CD4-positive, alpha-beta T cell (primary cell): ENCODE data around the gene ISL1. TPM values are rescaled to one million over a fixed set of nuclear protein-coding genes. Genes with fewer than 3 reads are reported as not detected.

Experiments
- ATAC-seq: fragments of 200-7000 bp; cut with Tn5 transposase; one replicate; pipeline ENCODE4 v1.10.0; 2022; ENCODE audit warnings: mild to moderate bottlenecking; ENCODE audit not compliant: poor library complexity
- CTCF ChIA-PET: fragments of 350-600 bp; sonication (Branson Sonifier 250); formaldehyde crosslinking; loops from one replicate; lab custom pipeline; 2021; ENCODE audit warnings: antibody characterized with exemption, inconsistent platforms; lab: Charles Lee
- POLR2A ChIA-PET: fragments of 350-600 bp; sonication (Branson Sonifier 250); formaldehyde crosslinking; loops from one replicate; lab custom pipeline; 2021; ENCODE audit warnings: antibody characterized with exemption, inconsistent platforms; lab: Charles Lee
- DNase-seq, 14 experiments: peaks; one replicate each; pipeline ENCODE4 v3.0.0-alpha.2; 2013 to 2020; ENCODE audit warnings: mixed read lengths in 2 of 14
- H3K27ac ChIP-seq, 2 donors: one replicate each; pipeline versions ENCODE4 v1.5.1 to v1.7.0; 2013; ENCODE audit warnings: low read length in 2 of 2, low read depth in 1 of 2, mild to moderate bottlenecking in 1 of 2
- H3K27me3 ChIP-seq, 2 experiments: 1 replicate in 1 of 2; 2 replicates in 1 of 2; pipeline versions ENCODE4 v1.6.1 to v1.7.0; 2013; ENCODE audit warnings: low read length in 2 of 2, control low read depth in 1 of 2, mild to moderate bottlenecking in 1 of 2, moderate library complexity in 1 of 2; ENCODE audit not compliant: insufficient read depth in 2 of 2, control insufficient read depth in 1 of 2
- H3K36me3 ChIP-seq: one replicate; pipeline ENCODE4 v1.6.1; 2013; ENCODE audit warnings: low read length, control low read depth; ENCODE audit not compliant: insufficient read depth
- H3K4me1 ChIP-seq: one replicate; pipeline ENCODE4 v1.6.1; 2013; ENCODE audit warnings: low read length, control low read depth; ENCODE audit not compliant: insufficient read depth
- H3K4me3 ChIP-seq: one replicate; pipeline ENCODE4 v1.5.1; 2013; ENCODE audit warnings: mild to moderate bottlenecking, low read length, moderate library complexity
- H3K9me3 ChIP-seq, 2 experiments: 1 replicate in 1 of 2; 2 replicates in 1 of 2; pipeline versions ENCODE4 v1.6.1 to v1.7.0; 2013; ENCODE audit warnings: low read length in 2 of 2, mild to moderate bottlenecking in 2 of 2, control low read depth in 1 of 2, moderate library complexity in 1 of 2; ENCODE audit not compliant: control insufficient read depth in 1 of 2, insufficient read depth in 1 of 2
- H3K27ac Mint-ChIP-seq: one replicate; pipeline ENCODE4 v1.8.0; 2020; ENCODE audit warnings: mixed read lengths
- H3K27me3 Mint-ChIP-seq: one replicate; pipeline ENCODE4 v1.8.0; 2021; ENCODE audit warnings: mixed read lengths
- H3K36me3 Mint-ChIP-seq: one replicate; pipeline ENCODE4 v1.8.0; 2021; ENCODE audit warnings: low read depth, mixed read lengths
- H3K4me1 Mint-ChIP-seq: one replicate; pipeline ENCODE4 v1.8.0; 2021; ENCODE audit warnings: low read depth, mixed read lengths
- H3K4me3 Mint-ChIP-seq: one replicate; pipeline ENCODE4 v1.8.0; 2020; ENCODE audit warnings: mild to moderate bottlenecking, mixed read lengths
- H3K9me3 Mint-ChIP-seq: one replicate; pipeline ENCODE4 v1.8.0; 2020; ENCODE audit warnings: mixed read lengths
- CTCF ChIP-seq: fragments of 200-600 bp; IDR thresholded peaks from one replicate; pipeline ENCODE4 v1.8.0; 2022; ENCODE audit warnings: antibody characterized with exemption, mild to moderate bottlenecking
- intact Hi-C, 2 experiments: fragments of 100-400 bp; cut with DNase I in 1 of 2; cut with micrococcal nuclease in 1 of 2; formaldehyde crosslinking; loops; one replicate each; pipeline versions ENCODE4 v1.15.1 to v1.9.0; 2023 to 2025; cut with DNase I, micrococcal nuclease
- total RNA-seq, 174 experiments: library from RNA in 2 of 174; stranded (reverse) in 2 of 174; gene quantifications; one replicate each; pipeline ENCODE4 v1.2.3 and lab custom pipeline; 2021 to 2026

Gene ISL1
- total RNA-seq, 2 experiments from 2014 or later, result not detected

GRCh38 chr5:51386916-51387883 is 4.0 kb downstream of the ISL1 start:
- ChIA-PET POLR2A (no interaction called here), CTCF (no interaction called here)
- H3K4me1 Mint-ChIP-seq, result no peaks in the 10 kb centered on the region
- DNase-seq (no peak), ATAC-seq (no peak)
- H3K9me3 ChIP-seq, result peaks cover 0 to 30% of the 10 kb centered on the region in 2 experiments
- intact Hi-C loops, result no loop called here
- no peak overlapping the region for H3K4me3 ChIP-seq
- peaks cover 57 to 82% of the 10 kb centered on the region in 2 experiments for H3K27me3 ChIP-seq
- no peak for TF ChIP-seq CTCF
- no peaks in the 10 kb centered on the region for H3K4me1 ChIP-seq
- no peak overlapping the region for H3K4me3 Mint-ChIP-seq
- no peak overlapping the region for H3K27ac Mint-ChIP-seq
- H3K27me3 Mint-ChIP-seq, result peaks cover 90% of the 10 kb centered on the region
- H3K36me3 Mint-ChIP-seq, result no peaks in the 10 kb centered on the region
- H3K27ac ChIP-seq, result no peak overlapping the region
- H3K36me3 ChIP-seq, result no peaks in the 10 kb centered on the region
- no peaks in the 10 kb centered on the region for H3K9me3 Mint-ChIP-seq

GRCh38 chr5:51387884-51388275 is 4.6 kb downstream of the ISL1 start:
- ATAC-seq (no peak), DNase-seq (no peak)
- peaks cover 51 to 79% of the 10 kb centered on the region in 2 experiments for H3K27me3 ChIP-seq
- no peak for TF ChIP-seq CTCF
- POLR2A ChIA-PET, result no interaction called here
- no peak overlapping the region for H3K27ac ChIP-seq
- no peaks in the 10 kb centered on the region for H3K36me3 Mint-ChIP-seq
- no peak overlapping the region for H3K4me3 Mint-ChIP-seq
- no peak overlapping the region for H3K27ac Mint-ChIP-seq
- CTCF ChIA-PET, result no interaction called here
- no peaks in the 10 kb centered on the region for H3K9me3 Mint-ChIP-seq
- H3K36me3 ChIP-seq, result no peaks in the 10 kb centered on the region
- H3K9me3 ChIP-seq, result peaks cover 4 to 25% of the 10 kb centered on the region in 2 experiments
- peaks cover 90% of the 10 kb centered on the region for H3K27me3 Mint-ChIP-seq
- no peaks in the 10 kb centered on the region for H3K4me1 ChIP-seq
- intact Hi-C loops, result no loop called here
- no peaks in the 10 kb centered on the region for H3K4me1 Mint-ChIP-seq
- H3K4me3 ChIP-seq, result no peak overlapping the region

- H3K9me3 Mint-ChIP-seq, result no peaks in the 10 kb centered on the region
- Histone ChIP-seq H3K27me3 (peaks cover 45 to 72% of the 10 kb centered on the region in 2 experiments), H3K9me3 (peaks cover 8 to 17% of the 10 kb centered on the region in 2 experiments), H3K36me3 (no peaks in the 10 kb centered on the region), H3K27ac (no peak overlapping the region), H3K4me1 (no peaks in the 10 kb centered on the region), H3K4me3 (no peak overlapping the region)
- H3K36me3 Mint-ChIP-seq, result no peaks in the 10 kb centered on the region
- peaks cover 89% of the 10 kb centered on the region for H3K27me3 Mint-ChIP-seq
- ChIA-PET CTCF (no interaction called here), POLR2A (no interaction called here)
- H3K4me1 Mint-ChIP-seq, result no peaks in the 10 kb centered on the region
- intact Hi-C loops, result no loop called here
- ATAC-seq (no peak), DNase-seq (no peak)
- no peak overlapping the region for H3K4me3 Mint-ChIP-seq
- TF ChIP-seq CTCF, result no peak
- H3K27ac Mint-ChIP-seq, result no peak overlapping the region
Measured at GRCh38 chr5:51388488-51389287, 5.4 kb downstream of the ISL1 start.
